IMR-90 (cell line): Measurements from ENCODE around the gene TINCR. TPM values are rescaled to one million over a fixed set of nuclear protein-coding genes. Genes with fewer than 3 reads are reported as not detected.

ENCODE experiments used
- ATAC-seq: fragments of 200-7000 bp; cut with Tn5 transposase; 2 replicates; pipeline ENCODE4 v1.9.1; 2020; ENCODE audit warnings: low read depth, mild to moderate bottlenecking, moderate library complexity
- BruUV-seq: library from RNA; stranded (reverse); fragments of 400-500 nt; replicated peaks from 2 replicates; lab custom pipeline; 2021; lab: Mats Ljungman, UMichigan
- CTCF ChIA-PET: fragments of 300-600 bp; formaldehyde crosslinking; extraction: SDS; loops from one replicate; lab custom pipeline; 2021; ENCODE audit warnings: antibody characterized with exemption; lab: Yijun Ruan, JAX
- POLR2A ChIA-PET: fragments of 300-600 bp; sonication (Branson Sonifier 250); formaldehyde crosslinking; loops from one replicate; lab custom pipeline; 2022; ENCODE audit warnings: antibody characterized with exemption; ENCODE audit not compliant: unreplicated experiment; lab: Charles Lee
- DNase-seq: peaks from one replicate; pipeline ENCODE4 v3.0.0; 2013
- H2AFZ ChIP-seq: replicated peaks from 2 replicates; pipeline ENCODE3; 2013; ENCODE audit warnings: low read length, mild to moderate bottlenecking; ENCODE audit not compliant: poor library complexity
- H2AK5ac ChIP-seq: 2 replicates; pipeline ENCODE4 v1.6.1; 2013; ENCODE audit warnings: low read depth, low read length, inconsistent platforms
- H2AK9ac ChIP-seq: replicated peaks from 2 replicates; pipeline ENCODE3; 2013; ENCODE audit warnings: mild to moderate bottlenecking, low read depth, low read length, moderate library complexity; ENCODE audit not compliant: poor library complexity
- H2BK120ac ChIP-seq: 2 replicates; pipeline ENCODE4 v1.6.1; 2013; ENCODE audit warnings: low read depth, low read length, inconsistent platforms
- H2BK15ac ChIP-seq: 3 replicates; pipeline ENCODE4 v1.6.1; 2013; ENCODE audit warnings: low read depth, low read length, inconsistent platforms
- H2BK20ac ChIP-seq: 2 replicates; pipeline ENCODE4 v1.6.1; 2013; ENCODE audit warnings: low read depth, mild to moderate bottlenecking, inconsistent platforms, low read length, moderate library complexity
- H2BK5ac ChIP-seq: 2 replicates; pipeline ENCODE4 v1.6.1; 2013; ENCODE audit warnings: mild to moderate bottlenecking, low read depth, low read length, inconsistent platforms; ENCODE audit not compliant: poor library complexity, severe bottlenecking
- H3K14ac ChIP-seq: replicated peaks from 2 replicates; pipeline ENCODE4 v1.6.1; 2013; ENCODE audit warnings: low read depth, low read length, inconsistent platforms
- H3K18ac ChIP-seq: 2 replicates; pipeline ENCODE4 v1.6.1; 2013; ENCODE audit warnings: low read depth, low read length, control low read depth
- H3K23ac ChIP-seq: 2 replicates; pipeline ENCODE4 v1.6.1; 2013; ENCODE audit warnings: low read depth, low read length, inconsistent platforms
- H3K27ac ChIP-seq: 2 replicates; pipeline ENCODE4 v1.5.1; 2013; ENCODE audit warnings: mild to moderate bottlenecking, control low read depth, low read length; ENCODE audit not compliant: insufficient read depth
- H3K27me3 ChIP-seq: 2 replicates; pipeline ENCODE4 v1.6.1; 2013; ENCODE audit warnings: low read length; ENCODE audit not compliant: control insufficient read depth, insufficient read depth
- H3K36me3 ChIP-seq: 2 replicates; pipeline ENCODE4 v1.6.1; 2013; ENCODE audit warnings: low read length, mixed read lengths; ENCODE audit not compliant: control insufficient read depth, insufficient read depth
- H3K4ac ChIP-seq: 2 replicates; pipeline ENCODE4 v1.6.1; 2013; ENCODE audit warnings: low read depth, low read length, inconsistent platforms
- H3K4me1 ChIP-seq: 2 replicates; pipeline ENCODE4 v1.6.1; 2013; ENCODE audit warnings: low read length, mixed read lengths; ENCODE audit not compliant: control insufficient read depth, insufficient read depth
- H3K4me2 ChIP-seq: 2 replicates; pipeline ENCODE4 v1.6.1; 2013; ENCODE audit warnings: low read depth, mild to moderate bottlenecking, control low read depth, low read length, moderate library complexity
- H3K4me3 ChIP-seq: 2 replicates; pipeline ENCODE4 v1.5.1; 2013; ENCODE audit warnings: low read depth, mild to moderate bottlenecking, control low read depth, low read length, moderate library complexity; ENCODE audit not compliant: insufficient read depth
- H3K56ac ChIP-seq: 2 replicates; pipeline ENCODE4 v1.6.1; 2013; ENCODE audit warnings: low read length, inconsistent platforms; ENCODE audit not compliant: insufficient read depth; ENCODE audit errors: extremely low read depth
- H3K79me1 ChIP-seq, 2 experiments: 2 replicates each; pipeline ENCODE4 v1.6.1; 2013; ENCODE audit warnings: low read length in 2 of 2, inconsistent platforms in 1 of 2, low read depth in 1 of 2
- H3K9ac ChIP-seq: 2 replicates; pipeline ENCODE4 v1.6.1; 2013; ENCODE audit warnings: low read depth, low read length, control low read depth
- H3K9me1 ChIP-seq: 2 replicates; pipeline ENCODE4 v1.6.1; 2013; ENCODE audit warnings: low read length, inconsistent platforms; ENCODE audit not compliant: insufficient read depth
- H3K9me3 ChIP-seq: 2 replicates; pipeline ENCODE4 v1.6.1; 2013; ENCODE audit warnings: low read length; ENCODE audit not compliant: control insufficient read depth, insufficient read depth
- H4K20me1 ChIP-seq: 2 replicates; pipeline ENCODE4 v1.6.1; 2013; ENCODE audit warnings: low read length, inconsistent platforms; ENCODE audit not compliant: insufficient read depth
- H4K5ac ChIP-seq: 2 replicates; pipeline ENCODE4 v1.6.1; 2013; ENCODE audit warnings: mild to moderate bottlenecking, low read depth, low read length, control low read depth
- H4K8ac ChIP-seq, 2 experiments: 2 replicates each; pipeline ENCODE4 v1.6.1; 2013; ENCODE audit warnings: low read depth in 2 of 2, low read length in 2 of 2, control low read depth in 1 of 2, inconsistent platforms in 1 of 2
- H4K91ac ChIP-seq: 2 replicates; pipeline ENCODE4 v1.6.1; 2013; ENCODE audit warnings: low read depth, low read length, inconsistent platforms; ENCODE audit not compliant: insufficient read depth
- BHLHE40 ChIP-seq: fragments of 150-350 bp; IDR thresholded peaks from 2 replicates; pipeline ENCODE4 v1.6.1; 2016; ENCODE audit warnings: mild to moderate bottlenecking, low read depth, low read length
- CEBPB ChIP-seq: IDR thresholded peaks from 2 replicates; pipeline ENCODE4 v1.6.1; 2012; ENCODE audit warnings: low read depth, low read length, improper control_type of control experiment
- CHD1 ChIP-seq: IDR thresholded peaks from 2 replicates; pipeline ENCODE4 v1.6.1; 2012; ENCODE audit warnings: low read depth, low read length, improper control_type of control experiment
- ELK1 ChIP-seq: fragments of 150-350 bp; IDR thresholded peaks from 2 replicates; pipeline ENCODE4 v1.6.1; 2016; ENCODE audit warnings: low read depth, mild to moderate bottlenecking, low read length, moderate library complexity, borderline replicate concordance
- FOS ChIP-seq: fragments of 150-350 bp; IDR thresholded peaks from 2 replicates; pipeline ENCODE4 v1.6.1; 2016; ENCODE audit warnings: low read depth, low read length
- MAFK ChIP-seq: IDR thresholded peaks from 2 replicates; pipeline ENCODE4 v1.6.1; 2012; ENCODE audit warnings: low read depth, low read length, improper control_type of control experiment
- MAZ ChIP-seq: IDR thresholded peaks from 2 replicates; pipeline ENCODE4 v1.6.1; 2012; ENCODE audit warnings: low read depth, mild to moderate bottlenecking, low read length, improper control_type of control experiment, moderate library complexity, borderline replicate concordance
- MXI1 ChIP-seq: IDR thresholded peaks from 2 replicates; pipeline ENCODE4 v1.6.1; 2012; ENCODE audit warnings: low read depth, mild to moderate bottlenecking, low read length, moderate library complexity, borderline replicate concordance
- NFE2L2 ChIP-seq: fragments of 150-350 bp; IDR thresholded peaks from 2 replicates; pipeline ENCODE4 v1.6.1; 2016; ENCODE audit warnings: low read depth, mild to moderate bottlenecking, low read length
- POLR2A ChIP-seq: IDR thresholded peaks from 2 replicates; pipeline ENCODE4 v1.6.1; 2012; ENCODE audit warnings: mild to moderate bottlenecking, low read depth, low read length
- RAD21 ChIP-seq: IDR thresholded peaks from 2 replicates; pipeline ENCODE4 v1.6.1; 2012; ENCODE audit warnings: low read length, improper control_type of control experiment
- RCOR1 ChIP-seq: IDR thresholded peaks from 2 replicates; pipeline ENCODE4 v1.6.1; 2012; ENCODE audit warnings: mild to moderate bottlenecking, low read length, improper control_type of control experiment; ENCODE audit not compliant: insufficient replicate concordance
- RFX5 ChIP-seq: IDR thresholded peaks from 2 replicates; pipeline ENCODE4 v1.8.0; 2012; ENCODE audit warnings: low read depth, mild to moderate bottlenecking, low read length, moderate library complexity
- SMC3 ChIP-seq: fragments of 150-350 bp; IDR thresholded peaks from 2 replicates; pipeline ENCODE4 v1.6.1; 2016; ENCODE audit warnings: low read depth, mild to moderate bottlenecking, antibody characterized with exemption, low read length, moderate library complexity
- WGBS, 2 experiments: methylation state at CpG; one replicate each; pipeline versions ENCODE4 v1.1.5 to v1.1.7; 2013; ENCODE audit warnings: missing lambda C conversion rate in 2 of 2; ENCODE audit not compliant: insufficient read length in 1 of 2; ENCODE audit errors: extremely low coverage in 2 of 2; 5-methylcytosine and 5-hydroxymethylcytosine counted together
- dilution Hi-C: fragments of 300-500 bp; cut with HindIII; formaldehyde crosslinking; loops from one replicate; pipeline ENCODE4 v1.14.3; 2018; ENCODE audit warnings: low sequenced_read_pairs; ENCODE audit not compliant: unreplicated experiment
- in situ Hi-C: fragments of 300-500 bp; cut with MboI; formaldehyde crosslinking; loops from 3 replicates; pipeline ENCODE4 v1.14.3; 2019; ENCODE audit warnings: low sequenced_read_pairs, inconsistent platforms, mixed read lengths
- intact Hi-C: fragments of 100-400 bp; cut with micrococcal nuclease; formaldehyde crosslinking; loops from 2 replicates; pipeline ENCODE4 v1.10.0; 2022
- polyA plus RNA-seq, 3 experiments: library from polyadenylated mRNA; depleted of rRNA; stranded (reverse); fragments of >200 nt; gene quantifications; 2 replicates each; pipeline ENCODE4 v1.2.3, GENCODE V29; 2012; ENCODE audit warnings: low replicate concordance in 1 of 3
- total RNA-seq: library from RNA; depleted of rRNA; stranded (reverse); fragments of >200 nt; gene quantifications from 2 replicates; pipeline ENCODE4 v1.2.3, GENCODE V29; 2012
- TF ChIP-seq, protein P1 (sequence below): conservative IDR thresholded peaks from 2 replicates; pipeline ENCODE4 v1.5.1; 2012; ENCODE audit warnings: mild to moderate bottlenecking, low read depth, low read length, improper control_type of control experiment
- TF ChIP-seq, protein P2 (sequence below): fragments of 150-350 bp; IDR thresholded peaks from 2 replicates; pipeline ENCODE4 v1.6.1; 2017; ENCODE audit warnings: mild to moderate bottlenecking, antibody characterized with exemption, low read length, low read depth

The TINCR gene
- total and polyA plus RNA-seq, 2 of the 4 experiments (the other 2 are of a cell fraction) = 0.05 TPM; not detected in 1

DNA sequence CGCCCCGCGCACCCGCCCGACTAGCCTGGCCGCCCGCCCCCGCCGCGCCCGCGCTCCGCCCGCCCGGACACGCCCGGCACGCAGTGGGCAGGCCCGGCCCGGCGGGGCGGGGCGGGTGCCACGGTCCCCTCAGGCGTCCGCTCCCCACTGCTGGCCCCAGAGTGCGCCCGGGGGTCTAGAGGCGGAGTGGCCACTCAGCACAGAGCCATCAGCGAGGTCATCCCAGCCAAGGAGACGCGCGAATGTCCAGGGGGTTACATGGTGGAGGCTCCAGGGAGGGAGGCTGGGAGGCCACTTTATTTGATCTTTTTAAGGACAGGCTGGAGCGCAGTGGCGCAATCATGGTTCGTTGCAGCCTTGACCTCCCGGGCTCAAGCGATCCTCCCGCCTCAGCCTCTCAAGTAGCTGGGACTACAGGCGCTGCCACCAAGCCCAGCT is 236 bp upstream of the TINCR start:
- ChIA-PET POLR2A (no interaction called here), CTCF (no interaction called here)

More for the DNA sequence above, 236 bp upstream of the TINCR start:
- 8% methylated on average over 24 of the region's 40 CpGs; no CpG with 5 or more reads in 1 of the 2 experiments for WGBS, 2 experiments
- no peak overlapping the region for H4K5ac ChIP-seq
- peaks cover 2% of the 10 kb centered on the region; the same call in 1 of the 2 replicates for H3K4me1 ChIP-seq
- no peak overlapping the region for H2BK20ac ChIP-seq
- H3K79me1 ChIP-seq = no peaks in the 10 kb centered on the region
- TF ChIP-seq RFX5 (no peak), RCOR1 (no peak), MAFK (no peak), BHLHE40 (no peak), POLR2A (no peak), ELK1 (no peak), SMC3 (no peak), MXI1 (no peak), CHD1 (no peak), MAZ (no peak), FOS (no peak), RAD21 (no peak), NFE2L2 (no peak), CEBPB (no peak)
- TF ChIP-seq, protein P1, sequence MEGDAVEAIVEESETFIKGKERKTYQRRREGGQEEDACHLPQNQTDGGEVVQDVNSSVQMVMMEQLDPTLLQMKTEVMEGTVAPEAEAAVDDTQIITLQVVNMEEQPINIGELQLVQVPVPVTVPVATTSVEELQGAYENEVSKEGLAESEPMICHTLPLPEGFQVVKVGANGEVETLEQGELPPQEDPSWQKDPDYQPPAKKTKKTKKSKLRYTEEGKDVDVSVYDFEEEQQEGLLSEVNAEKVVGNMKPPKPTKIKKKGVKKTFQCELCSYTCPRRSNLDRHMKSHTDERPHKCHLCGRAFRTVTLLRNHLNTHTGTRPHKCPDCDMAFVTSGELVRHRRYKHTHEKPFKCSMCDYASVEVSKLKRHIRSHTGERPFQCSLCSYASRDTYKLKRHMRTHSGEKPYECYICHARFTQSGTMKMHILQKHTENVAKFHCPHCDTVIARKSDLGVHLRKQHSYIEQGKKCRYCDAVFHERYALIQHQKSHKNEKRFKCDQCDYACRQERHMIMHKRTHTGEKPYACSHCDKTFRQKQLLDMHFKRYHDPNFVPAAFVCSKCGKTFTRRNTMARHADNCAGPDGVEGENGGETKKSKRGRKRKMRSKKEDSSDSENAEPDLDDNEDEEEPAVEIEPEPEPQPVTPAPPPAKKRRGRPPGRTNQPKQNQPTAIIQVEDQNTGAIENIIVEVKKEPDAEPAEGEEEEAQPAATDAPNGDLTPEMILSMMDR = no peak
- TF ChIP-seq, protein P2, sequence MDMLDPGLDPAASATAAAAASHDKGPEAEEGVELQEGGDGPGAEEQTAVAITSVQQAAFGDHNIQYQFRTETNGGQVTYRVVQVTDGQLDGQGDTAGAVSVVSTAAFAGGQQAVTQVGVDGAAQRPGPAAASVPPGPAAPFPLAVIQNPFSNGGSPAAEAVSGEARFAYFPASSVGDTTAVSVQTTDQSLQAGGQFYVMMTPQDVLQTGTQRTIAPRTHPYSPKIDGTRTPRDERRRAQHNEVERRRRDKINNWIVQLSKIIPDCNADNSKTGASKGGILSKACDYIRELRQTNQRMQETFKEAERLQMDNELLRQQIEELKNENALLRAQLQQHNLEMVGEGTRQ = no peak
- H3K4ac ChIP-seq = no peak overlapping the region
- no peak overlapping the region for H2AK5ac ChIP-seq
- H3K9me3 ChIP-seq = 0 out of 2 replicates have a peak, but pooled peaks cover 1% of the 10 kb centered on the region
- H4K8ac ChIP-seq = no peak overlapping the region
- H3K14ac ChIP-seq = no peak overlapping the region
- no peak for DNase-seq
- 0 out of 2 replicates have a peak overlapping the region, but pooled peaks have one; percentile 40 for H3K4me2 ChIP-seq
- peaks cover 32% of the 10 kb centered on the region for H3K27me3 ChIP-seq
- H3K4me3 ChIP-seq = no peak overlapping the region
- H3K9me1 ChIP-seq = no peaks in the 10 kb centered on the region
- dilution Hi-C loops = no loop called here
- H3K36me3 ChIP-seq = no peaks in the 10 kb centered on the region
- H2AK9ac ChIP-seq = no peak overlapping the region
- H3K23ac ChIP-seq = no peak overlapping the region
- no peak overlapping the region for H3K27ac ChIP-seq
- H2AFZ ChIP-seq = no peak overlapping the region
- H4K20me1 ChIP-seq = no peaks in the 10 kb centered on the region
- H2BK120ac ChIP-seq = no peak overlapping the region
- no peak overlapping the region for H3K9ac ChIP-seq
- intact Hi-C loops = no loop called here
- no peak overlapping the region for H2BK5ac ChIP-seq
- no peak overlapping the region for H2BK15ac ChIP-seq
- in situ Hi-C loops = no loop called here
- H3K56ac ChIP-seq = no peak overlapping the region
- no peak overlapping the region for H4K91ac ChIP-seq
- BruUV-seq = no TSS peak
- no peak overlapping the region for H3K18ac ChIP-seq
- peak; percentile 68 for ATAC-seq
